GM19455 (cell line): ENCODE data around the gene FLG2.
"Not testable (repeated sequence)": the region's sequence is repeated elsewhere in the genome, so short reads cannot be mapped to it uniquely, and the experiment has no call there.

Experiments used
- ATAC-seq: cut with Tn5 transposase; IDR thresholded peaks from one replicate; pipeline ENCODE4 v1.9.1; 2021; ENCODE audit not compliant: unreplicated experiment

The FLG2 gene

GRCh38 chr1:152313319-152313801 lies 46.4 kb downstream of the FLG2 start:
- no peak for ATAC-seq

GRCh38 chr1:152312169-152312568 lies 47.6 kb downstream of the FLG2 start:
- not testable (repeated sequence) for ATAC-seq

GRCh38 chr1:152309955-152310354 lies 49.9 kb downstream of the FLG2 start:
- no peak for ATAC-seq

GRCh38 chr1:152309320-152309901 lies 50.4 kb downstream of the FLG2 start:
- ATAC-seq, result not testable (repeated sequence)

GRCh38 chr1:152308758-152309157 lies 51.0 kb downstream of the FLG2 start:
- not testable (repeated sequence) for ATAC-seq

- ATAC-seq, result not testable (repeated sequence)
Observed at GRCh38 chr1:152307970-152308369, 51.8 kb downstream of the FLG2 start.

- not testable (repeated sequence) for ATAC-seq
Observed at GRCh38 chr1:152306123-152306522, 53.7 kb downstream of the FLG2 start.

- not testable (repeated sequence) for ATAC-seq
Observed at GRCh38 chr1:152304773-152305172, 55.0 kb downstream of the FLG2 start.

- ATAC-seq, result not testable (repeated sequence)
Observed at GRCh38 chr1:152303139-152303872, 56.5 kb downstream of the FLG2 start.
